Spleen (tissue), 11 donors: ENCODE results near the gene RSBN1L. TPM values are rescaled to one million over a fixed set of nuclear protein-coding genes. Genes with fewer than 3 reads are reported as not detected.

ENCODE experiments used
- DNase-seq: peaks from one replicate; pipeline ENCODE4 v3.0.0-alpha.2; 2020
- H3K27ac ChIP-seq, 8 donors: fragments of 200-600 bp; sonication (generic) in 7 of 8; 1 replicate in 4 of 8; 2 replicates in 4 of 8; pipeline versions ENCODE4 v1.5.0 to v1.8.0; 2016 to 2021; ENCODE audit warnings: inconsistent platforms in 4 of 8, mild to moderate bottlenecking in 4 of 8, moderate library complexity in 1 of 8
- H3K27me3 ChIP-seq, 7 donors: fragments of 200-600 bp; sonication (generic) in 6 of 7; replicated peaks in 1 of 7; 1 replicate in 4 of 7; 2 replicates in 3 of 7; pipeline versions ENCODE4 v1.5.0 to v1.8.0; 2016 to 2021; ENCODE audit warnings: inconsistent platforms in 3 of 7, mild to moderate bottlenecking in 1 of 7
- H3K36me3 ChIP-seq, 6 donors: fragments of 200-600 bp; sonication (generic) in 5 of 6; 1 replicate in 4 of 6; 2 replicates in 2 of 6; pipeline versions ENCODE4 v1.5.0 to v1.8.0; 2016 to 2021; ENCODE audit warnings: inconsistent platforms in 2 of 6
- H3K4me1 ChIP-seq, 6 donors: fragments of 200-600 bp; sonication (generic) in 5 of 6; 1 replicate in 3 of 6; 2 replicates in 3 of 6; pipeline versions ENCODE4 v1.5.0 to v1.8.0; 2016 to 2021; ENCODE audit warnings: inconsistent platforms in 3 of 6
- H3K4me3 ChIP-seq, 8 donors: fragments of 200-600 bp; sonication (generic) in 7 of 8; 1 replicate in 4 of 8; 2 replicates in 4 of 8; pipeline versions ENCODE4 v1.5.0 to v1.8.0; 2016 to 2021; ENCODE audit warnings: inconsistent platforms in 4 of 8, mild to moderate bottlenecking in 4 of 8, moderate library complexity in 2 of 8
- H3K9me3 ChIP-seq, 8 donors: fragments of 200-600 bp; sonication (generic) in 7 of 8; 1 replicate in 4 of 8; 2 replicates in 4 of 8; pipeline versions ENCODE4 v1.5.0 to v1.8.0; 2016 to 2021; ENCODE audit warnings: inconsistent platforms in 4 of 8
- CTCF ChIP-seq, 11 experiments: fragments of 200-600 bp in 7 of 11; fragments of 450-650 bp in 4 of 11; sonication (generic) in 4 of 11; IDR thresholded peaks in 8 of 11; conservative IDR thresholded peaks in 3 of 11; 1 replicate in 7 of 11; 2 replicates in 4 of 11; pipeline versions ENCODE4 v1.4.0 to v1.8.0; 2016 to 2021; ENCODE audit warnings: antibody characterized with exemption in 11 of 11, inconsistent platforms in 4 of 11, mild to moderate bottlenecking in 1 of 11
- POLR2A ChIP-seq, 3 donors: fragments of 450-650 bp; IDR thresholded peaks; one replicate each; pipeline ENCODE4 v1.5.1; 2017; ENCODE audit warnings: antibody characterized with exemption in 3 of 3, mild to moderate bottlenecking in 1 of 3
- POLR2AphosphoS5 ChIP-seq, 3 donors: sonication (generic); formaldehyde crosslinking; IDR thresholded peaks; one replicate each; pipeline ENCODE4 v1.5.1; 2017; ENCODE audit warnings: antibody characterized with exemption in 3 of 3
- WGBS, 5 donors: extraction: QIAGEN DNeasy Blood & Tissue Kit in 3 of 5; methylation state at CpG; one replicate each; pipeline versions ENCODE4 v1.1.5 to v1.1.7; 2013 to 2018; 5-methylcytosine and 5-hydroxymethylcytosine counted together
- intact Hi-C: fragments of 100-400 bp; cut with DNase I; formaldehyde crosslinking; loops from one replicate; pipeline ENCODE4 v1.15.0; 2023; ENCODE audit warnings: low total_unique reads
- polyA plus RNA-seq, 3 donors: library from polyadenylated mRNA; stranded (reverse); fragments of 200-250 nt; gene quantifications; one replicate each; pipeline ENCODE4 v1.2.1, GENCODE V29; 2013
- total RNA-seq, 7 donors: library from RNA; depleted of rRNA in 3 of 7; stranded (reverse); fragments of >200 nt in 3 of 7; fragmentation: NEBNext Ultra II Directional in 4 of 7; extraction: Animal tissue kit (Norgen Biotek cat#: 25700) in 4 of 7; gene quantifications; one replicate each; pipeline versions ENCODE4 v1.1.0 to v1.2.1, GENCODE V29; 2016 to 2021
- donor health status: healthy with polysubstance abuse.
- donor health status: DM: no; HTN: no; CAD: no; lungs with moderate emphysema.
- donor health status: DM: no; HTN: no; CAD: no.
- donor health status: Bipolar disorder and iron deficiency.
- donor health status: healthy.
- donor health status: DM: no; HTN: no; CAD: no.
- donor health status: DM: yes; HTN: yes; CAD: no.

RSBN1L gene
- total and polyA plus RNA-seq, 10 donors: 9.4 to 32.5 (median 27.5) TPM

- no peaks in the 10 kb centered on the region for H3K27me3 ChIP-seq
- DNase-seq: no peak
- H3K9me3 ChIP-seq: peaks cover 0 to 10% (median 0%) of the 10 kb centered on the region in 8 donors
- intact Hi-C loops: no loop called here
- 84 to 96% (median 93%) methylated on average over 2 of the region's 2 CpGs for WGBS, 5 donors
- H3K36me3 ChIP-seq: peaks cover 0 to 33% (median 0%) of the 10 kb centered on the region in 6 donors
- H3K27ac ChIP-seq: no peak overlapping the region
- no peak for TF ChIP-seq POLR2AphosphoS5 (IDR thresholded peaks at IDR 0.05)
- H3K4me1 ChIP-seq: peaks cover 0 to 19% (median 0%) of the 10 kb centered on the region in 6 donors
- no peak overlapping the region for H3K4me3 ChIP-seq
Measured at GRCh38 chr7:77788327-77788902, 92.2 kb downstream of the RSBN1L start.

GRCh38 chr7:77791336-77791735 lies 95.1 kb downstream of the RSBN1L start:
- Histone ChIP-seq H3K4me3 (no peak overlapping the region), H3K36me3 (peaks cover 0 to 27% (median 4%) of the 10 kb centered on the region in 6 donors), H3K4me1 (peaks cover 4 to 44% (median 24%) of the 10 kb centered on the region in 6 donors), H3K27me3 (no peaks in the 10 kb centered on the region), H3K27ac (peak overlapping the region in 3 of 8 donors; percentile 9 to 39 (median 37)), H3K9me3 (peaks cover 0 to 1% (median 0%) of the 10 kb centered on the region in 8 donors)
- no peak for DNase-seq
- WGBS, 5 donors: 45 to 85% (median 75%) methylated on average over 6 of the region's 6 CpGs
- intact Hi-C loops: no loop called here
- TF ChIP-seq POLR2AphosphoS5 (IDR thresholded peaks at IDR 0.05) (no peak), CTCF (IDR thresholded peaks at IDR 0.05 in 8 of 11, conservative IDR thresholded peaks at IDR 0.05 in 3 of 11) (no peak), POLR2A (IDR thresholded peaks at IDR 0.05) (no peak)

DNA sequence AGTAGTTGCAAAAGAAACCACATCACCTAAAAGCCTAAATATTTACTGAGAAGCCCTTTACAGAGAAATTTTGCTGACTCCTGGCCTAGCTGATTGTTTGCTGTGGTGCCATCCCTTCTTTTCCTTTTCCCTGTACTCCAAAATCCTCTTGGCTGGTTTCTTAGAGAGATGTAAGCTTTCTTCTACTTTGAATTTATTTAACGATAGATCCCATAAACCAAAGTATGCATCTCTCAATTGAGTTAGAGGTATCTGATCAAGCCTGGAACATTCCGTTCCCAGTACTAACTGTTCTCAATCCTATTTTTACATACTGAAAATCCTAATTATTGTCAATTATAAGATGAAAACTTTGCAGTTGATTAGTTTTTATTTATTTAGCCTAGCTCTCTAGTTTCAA lies 95.7 kb downstream of the RSBN1L start:
- Histone ChIP-seq H3K27ac (peak overlapping the region in 4 of 8 donors; percentile 14 to 39 (median 32)), H3K9me3 (no peaks in the 10 kb centered on the region), H3K27me3 (no peaks in the 10 kb centered on the region), H3K4me1 (peaks cover 10 to 50% (median 31%) of the 10 kb centered on the region in 6 donors), H3K4me3 (no peak overlapping the region), H3K36me3 (peaks cover 0 to 26% (median 4%) of the 10 kb centered on the region in 6 donors)
- TF ChIP-seq CTCF (IDR thresholded peaks at IDR 0.05 in 8 of 11, conservative IDR thresholded peaks at IDR 0.05 in 3 of 11): no peak
- TF ChIP-seq POLR2AphosphoS5 (IDR thresholded peaks at IDR 0.05): no peak
- TF ChIP-seq POLR2A (IDR thresholded peaks at IDR 0.05): no peak
- intact Hi-C loops: no loop called here
- WGBS, 5 donors: 90 to 97% (median 93%) methylated on average over 2 of the region's 2 CpGs
- no peak for DNase-seq

GRCh38 chr7:77794000-77794399 lies 97.7 kb downstream of the RSBN1L start:
- WGBS, 5 donors: 91 to 97% (median 95%) methylated on average over 4 of the region's 4 CpGs
- Histone ChIP-seq H3K27me3 (no peaks in the 10 kb centered on the region), H3K27ac (no peak overlapping the region), H3K4me3 (no peak overlapping the region), H3K4me1 (peaks cover 17 to 60% (median 38%) of the 10 kb centered on the region in 6 donors), H3K36me3 (peaks cover 0 to 26% (median 4%) of the 10 kb centered on the region in 6 donors), H3K9me3 (no peaks in the 10 kb centered on the region)
- no peak for DNase-seq
- intact Hi-C loops: no loop called here
- TF ChIP-seq POLR2A (IDR thresholded peaks at IDR 0.05): no peak
- no peak for TF ChIP-seq CTCF (IDR thresholded peaks at IDR 0.05 in 8 of 11, conservative IDR thresholded peaks at IDR 0.05 in 3 of 11)
- TF ChIP-seq POLR2AphosphoS5 (IDR thresholded peaks at IDR 0.05): no peak
